Gastroesophageal sphincter (tissue), 3 donors: ENCODE measurements around the gene TRNP1.

Experiments
- POLR2AphosphoS5 ChIP-seq: sonication (generic); formaldehyde crosslinking; IDR thresholded peaks from one replicate; pipeline ENCODE4 v1.6.1; 2017; ENCODE audit warnings: antibody characterized with exemption
- TF ChIP-seq, protein P1 (sequence below), 4 experiments: fragments of 200-600 bp in 2 of 4; fragments of 450-650 bp in 2 of 4; sonication (generic) in 1 of 4; IDR thresholded peaks; one replicate each; pipeline ENCODE4 v1.5.1; 2017 to 2019; ENCODE audit warnings: antibody characterized with exemption in 4 of 4, mild to moderate bottlenecking in 2 of 4, moderate library complexity in 2 of 4

GRCh38 chr1:26959722-26960624 lies 33.5 kb upstream of the TRNP1 start, which contains the start of gene KDF1:
- TF ChIP-seq, protein P1, sequence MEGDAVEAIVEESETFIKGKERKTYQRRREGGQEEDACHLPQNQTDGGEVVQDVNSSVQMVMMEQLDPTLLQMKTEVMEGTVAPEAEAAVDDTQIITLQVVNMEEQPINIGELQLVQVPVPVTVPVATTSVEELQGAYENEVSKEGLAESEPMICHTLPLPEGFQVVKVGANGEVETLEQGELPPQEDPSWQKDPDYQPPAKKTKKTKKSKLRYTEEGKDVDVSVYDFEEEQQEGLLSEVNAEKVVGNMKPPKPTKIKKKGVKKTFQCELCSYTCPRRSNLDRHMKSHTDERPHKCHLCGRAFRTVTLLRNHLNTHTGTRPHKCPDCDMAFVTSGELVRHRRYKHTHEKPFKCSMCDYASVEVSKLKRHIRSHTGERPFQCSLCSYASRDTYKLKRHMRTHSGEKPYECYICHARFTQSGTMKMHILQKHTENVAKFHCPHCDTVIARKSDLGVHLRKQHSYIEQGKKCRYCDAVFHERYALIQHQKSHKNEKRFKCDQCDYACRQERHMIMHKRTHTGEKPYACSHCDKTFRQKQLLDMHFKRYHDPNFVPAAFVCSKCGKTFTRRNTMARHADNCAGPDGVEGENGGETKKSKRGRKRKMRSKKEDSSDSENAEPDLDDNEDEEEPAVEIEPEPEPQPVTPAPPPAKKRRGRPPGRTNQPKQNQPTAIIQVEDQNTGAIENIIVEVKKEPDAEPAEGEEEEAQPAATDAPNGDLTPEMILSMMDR (IDR thresholded peaks at IDR 0.05), result no peak
- TF ChIP-seq POLR2AphosphoS5, result no peak
